H1 (cell line): Measurements from ENCODE around the gene RAD51B. TPM values are rescaled to one million over a fixed set of nuclear protein-coding genes. Genes with fewer than 3 reads are reported as not detected.

Experiments
- CTCF ChIA-PET: fragments of 300-600 bp; sonication (Branson Sonifier 250); formaldehyde crosslinking; loops from one replicate; lab custom pipeline; 2021; ENCODE audit not compliant: partially characterized antibody; lab: Charles Lee
- POLR2A ChIA-PET: fragments of 300-600 bp; sonication (Branson Sonifier 250); formaldehyde crosslinking; loops from one replicate; lab custom pipeline; 2021; ENCODE audit warnings: inconsistent platforms; ENCODE audit not compliant: partially characterized antibody; lab: Charles Lee
- DNase-seq, 2 experiments: peaks; one replicate each; pipeline versions ENCODE4 v3.0.0 to v3.0.0-alpha.2; 2010 to 2022; ENCODE audit warnings: low spot score in 2 of 2, low read depth in 1 of 2, mixed read lengths in 1 of 2
- FAIRE-seq: peaks from 2 replicates; lab custom pipeline; 2011; peaks lifted over from hg19 to GRCh38; lab: Jason Lieb, UNC
- H2AFZ ChIP-seq: 2 replicates; pipeline ENCODE4 v1.8.1; 2012; ENCODE audit warnings: low read length, inconsistent platforms
- H2AK5ac ChIP-seq: 2 replicates; pipeline ENCODE4 v1.6.1; 2013; ENCODE audit warnings: low read depth, low read length
- H2BK120ac ChIP-seq: replicated peaks from 2 replicates; pipeline ENCODE3; 2013; ENCODE audit warnings: low read depth, low read length, inconsistent platforms
- H2BK12ac ChIP-seq: 2 replicates; pipeline ENCODE4 v1.6.1; 2013; ENCODE audit warnings: low read depth, low read length
- H2BK15ac ChIP-seq: 2 replicates; pipeline ENCODE4 v1.6.1; 2013; ENCODE audit warnings: low read length
- H2BK20ac ChIP-seq: 2 replicates; pipeline ENCODE4 v1.6.1; 2013; ENCODE audit warnings: low read length
- H2BK5ac ChIP-seq: 2 replicates; pipeline ENCODE4 v1.6.1; 2013; ENCODE audit warnings: low read depth, low read length
- H3K14ac ChIP-seq: 2 replicates; pipeline ENCODE4 v1.6.1; 2013; ENCODE audit warnings: inconsistent platforms; ENCODE audit not compliant: insufficient read length
- H3K18ac ChIP-seq: 2 replicates; pipeline ENCODE4 v1.6.1; 2013; ENCODE audit warnings: low read length; ENCODE audit errors: extremely low read depth
- H3K23ac ChIP-seq: 2 replicates; pipeline ENCODE4 v1.6.1; 2013; ENCODE audit warnings: inconsistent platforms; ENCODE audit not compliant: insufficient read length
- H3K23me2 ChIP-seq: 2 replicates; pipeline ENCODE4 v1.6.1; 2013; ENCODE audit warnings: low read depth, low read length
- H3K27ac ChIP-seq: 2 replicates; pipeline ENCODE4 v1.6.1; 2011; ENCODE audit warnings: low read depth, low read length, inconsistent platforms
- H3K27me3 ChIP-seq, 4 experiments: replicated peaks in 1 of 4; 1 replicate in 1 of 4; 2 replicates in 3 of 4; pipeline versions ENCODE4 v1.6.1 to v1.8.1; 2011 to 2013; ENCODE audit warnings: low read length in 3 of 4, mild to moderate bottlenecking in 3 of 4, inconsistent platforms in 2 of 4, mixed read lengths in 2 of 4, moderate library complexity in 1 of 4; ENCODE audit not compliant: control insufficient read depth in 3 of 4, insufficient read depth in 3 of 4; ENCODE audit errors: extremely low read depth in 1 of 4
- H3K36me3 ChIP-seq, 4 experiments: 2 replicates each; pipeline versions ENCODE4 v1.6.1 to v1.8.1; 2011 to 2013; ENCODE audit warnings: mild to moderate bottlenecking in 4 of 4, low read length in 3 of 4, moderate library complexity in 2 of 4, control low read depth in 1 of 4, inconsistent platforms in 1 of 4; ENCODE audit not compliant: insufficient read depth in 4 of 4, control insufficient read depth in 2 of 4
- H3K4ac ChIP-seq: replicated peaks from 2 replicates; pipeline ENCODE3; 2013; ENCODE audit warnings: low read length, low read depth, mixed read lengths, inconsistent platforms; ENCODE audit not compliant: insufficient read length
- H3K4me1 ChIP-seq, 4 experiments: replicated peaks in 1 of 4; 1 replicate in 1 of 4; 2 replicates in 3 of 4; pipeline versions ENCODE4 v1.6.1 to v1.8.1; 2011 to 2013; ENCODE audit warnings: low read length in 3 of 4, inconsistent platforms in 2 of 4, mixed read lengths in 1 of 4; ENCODE audit not compliant: insufficient read depth in 4 of 4, control insufficient read depth in 3 of 4
- H3K4me2 ChIP-seq, 2 experiments: 2 replicates each; pipeline versions ENCODE4 v1.6.1 to v1.8.1; 2011 to 2013; ENCODE audit warnings: low read depth in 2 of 2, low read length in 2 of 2, control low read depth in 1 of 2, inconsistent platforms in 1 of 2, mild to moderate bottlenecking in 1 of 2; ENCODE audit not compliant: insufficient read depth in 1 of 2
- H3K4me3 ChIP-seq, 4 experiments: fragments of 200-600, 300-600 bp in 1 of 4; sonication (generic), shearing (Covaris generic), sonication (Bioruptor Twin) in 1 of 4; 2 replicates each; pipeline versions ENCODE4 v1.5.1 to v1.8.1; 2011 to 2016; ENCODE audit warnings: low read length in 4 of 4, low read depth in 3 of 4, control low read depth in 2 of 4, inconsistent platforms in 2 of 4, mild to moderate bottlenecking in 2 of 4, mixed read lengths in 1 of 4, moderate library complexity in 1 of 4; ENCODE audit not compliant: insufficient read depth in 2 of 4; ENCODE audit errors: extremely low read depth in 1 of 4
- H3K56ac ChIP-seq: replicated peaks from 2 replicates; pipeline ENCODE3; 2013; ENCODE audit warnings: low read depth, mild to moderate bottlenecking, mixed read lengths, low read length, inconsistent platforms; ENCODE audit not compliant: insufficient read length
- H3K79me1 ChIP-seq: 2 replicates; pipeline ENCODE4 v1.6.1; 2013; ENCODE audit warnings: low read depth, low read length, control low read depth
- H3K79me2 ChIP-seq, 2 experiments: 2 replicates each; pipeline versions ENCODE4 v1.6.1 to v1.8.1; 2012 to 2013; ENCODE audit warnings: low read length in 2 of 2, mild to moderate bottlenecking in 2 of 2, inconsistent platforms in 1 of 2; ENCODE audit not compliant: insufficient read depth in 2 of 2, control insufficient read depth in 1 of 2
- H3K9ac ChIP-seq, 4 experiments: replicated peaks in 1 of 4; 1 replicate in 1 of 4; 2 replicates in 3 of 4; pipeline versions ENCODE4 v1.6.1 to v1.8.1; 2011 to 2013; ENCODE audit warnings: low read depth in 3 of 4, low read length in 3 of 4, control low read depth in 2 of 4, mild to moderate bottlenecking in 2 of 4, moderate library complexity in 2 of 4, inconsistent platforms in 1 of 4; ENCODE audit errors: extremely low read depth in 1 of 4
- H3K9me3 ChIP-seq, 2 experiments: 2 replicates each; pipeline versions ENCODE4 v1.6.1 to v1.8.1; 2012 to 2013; ENCODE audit warnings: mild to moderate bottlenecking in 2 of 2, moderate library complexity in 2 of 2, control low read depth in 1 of 2, inconsistent platforms in 1 of 2, low read depth in 1 of 2, low read length in 1 of 2, mixed read lengths in 1 of 2; ENCODE audit not compliant: insufficient read depth in 2 of 2
- H4K20me1 ChIP-seq, 2 experiments: replicated peaks in 1 of 2; 2 replicates each; pipeline versions ENCODE3 to v1.8.1; 2011 to 2013; ENCODE audit warnings: inconsistent platforms in 2 of 2, low read length in 2 of 2, mild to moderate bottlenecking in 1 of 2; ENCODE audit not compliant: insufficient read depth in 2 of 2, control insufficient read depth in 1 of 2
- H4K5ac ChIP-seq: 2 replicates; pipeline ENCODE4 v1.6.1; 2013; ENCODE audit warnings: low read length, low read depth, mixed read lengths, inconsistent platforms; ENCODE audit not compliant: insufficient read length
- H4K8ac ChIP-seq: 2 replicates; pipeline ENCODE4 v1.8.0; 2013; ENCODE audit warnings: mild to moderate bottlenecking, moderate library complexity, low read length, inconsistent platforms; ENCODE audit not compliant: insufficient read depth; ENCODE audit errors: extremely low read depth
- H4K91ac ChIP-seq: replicated peaks from 2 replicates; pipeline ENCODE3; 2013; ENCODE audit warnings: low read length, mixed read lengths, inconsistent platforms; ENCODE audit not compliant: insufficient read length
- CBX5 ChIP-seq: fragments of 300-800, 300-1000 bp; sonication (generic); IDR thresholded peaks from 2 replicates; pipeline ENCODE4 v1.7.1; 2016; ENCODE audit warnings: antibody characterized with exemption, low read length, low read depth
- CREB1 ChIP-seq: IDR thresholded peaks from 2 replicates; pipeline ENCODE4 v1.6.1; 2012; ENCODE audit warnings: inconsistent platforms
- JUN ChIP-seq: IDR thresholded peaks from 2 replicates; pipeline ENCODE4 v1.6.1; 2011; ENCODE audit warnings: low read depth, mild to moderate bottlenecking, improper control_type of control experiment, low read length
- SP1 ChIP-seq: IDR thresholded peaks from 2 replicates; pipeline ENCODE4 v1.6.1; 2011; ENCODE audit warnings: low read depth, low read length
- SRF ChIP-seq: IDR thresholded peaks from 2 replicates; pipeline ENCODE4 v1.6.1; 2011; ENCODE audit warnings: mild to moderate bottlenecking, low read depth, low read length, moderate library complexity
- TEAD4 ChIP-seq: IDR thresholded peaks from 2 replicates; pipeline ENCODE4 v1.6.1; 2012; ENCODE audit warnings: low read depth, low read length, inconsistent platforms, mixed read lengths
- WGBS, 2 experiments: shearing (Covaris generic) in 1 of 2; methylation state at CpG; one replicate each; pipeline versions ENCODE4 v1.1.6 to v1.1.7; 2013 to 2015; ENCODE audit warnings: low lambda C conversion rate in 2 of 2, mixed read lengths in 2 of 2, inconsistent platforms in 1 of 2, low coverage in 1 of 2, missing lambda C conversion rate in 1 of 2; ENCODE audit not compliant: insufficient replicate concordance in 2 of 2, insufficient coverage in 1 of 2, insufficient read length in 1 of 2; ENCODE audit errors: extremely low coverage in 1 of 2, missing lambda C conversion rate in 1 of 2; 5-methylcytosine and 5-hydroxymethylcytosine counted together
- polyA plus RNA-seq, 7 experiments: library from polyadenylated mRNA; depleted of rRNA in 3 of 7; stranded (reverse) in 5 of 7; unstranded in 2 of 7; fragments of >200 nt in 5 of 7; fragments of 200-250 nt in 2 of 7; gene quantifications; 1 replicate in 5 of 7; 2 replicates in 1 of 7; 4 replicates in 1 of 7; pipeline versions ENCODE4 v1.2.1 to v1.2.3, GENCODE V29; 2011 to 2013; ENCODE audit warnings: missing spikeins in 2 of 7, mixed read lengths in 2 of 7
- total RNA-seq: library from RNA; stranded (reverse); fragmentation: NEBNext Ultra II Directional; extraction: Animal tissue kit (Norgen Biotek cat#: 25700); gene quantifications from 2 replicates; pipeline ENCODE4 v1.2.1, GENCODE V29; 2021
- TF ChIP-seq, protein P1 (sequence below), 3 experiments: IDR thresholded peaks; 1 replicate in 2 of 3; 2 replicates in 1 of 3; pipeline versions ENCODE4 v1.5.1 to v1.6.1; 2011; ENCODE audit warnings: low read length in 3 of 3, mild to moderate bottlenecking in 3 of 3, inconsistent platforms in 2 of 3, low read depth in 1 of 3, moderate library complexity in 1 of 3; ENCODE audit not compliant: insufficient read depth in 1 of 3; ENCODE audit errors: control extremely low read depth in 1 of 3
- TF ChIP-seq, protein P2 (sequence below): IDR thresholded peaks from 2 replicates; pipeline ENCODE4 v1.6.1; 2012; ENCODE audit warnings: inconsistent platforms

Gene RAD51B
- total and polyA plus RNA-seq, 2 of the 8 experiments (the other 6 are each of a cell fraction or from before 2014, with no cell fraction given): 3.9 to 14.9 TPM

DNA sequence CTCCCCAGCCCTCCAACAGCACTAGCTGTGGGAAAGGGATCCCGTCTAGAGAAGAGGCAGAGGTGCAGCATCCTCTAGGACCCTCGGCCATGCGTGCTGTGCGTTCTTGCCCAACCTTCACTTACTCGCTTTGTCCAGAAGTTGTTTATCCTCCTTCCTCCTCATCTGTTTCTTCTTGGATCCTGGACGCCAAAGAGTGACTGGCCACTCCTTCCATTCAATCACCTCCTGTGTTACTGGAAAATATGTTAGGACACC is 832.8 kb downstream of the RAD51B start:
- 78% methylated on average over 6 of the region's 6 CpGs; no CpG with 5 or more reads in 1 of the 2 experiments for WGBS, 2 experiments
- H2BK5ac ChIP-seq: no peak overlapping the region
- H3K18ac ChIP-seq: no peak overlapping the region; the same call in 1 of the 2 replicates
- H2BK120ac ChIP-seq: no peak overlapping the region
- H3K27me3 ChIP-seq: no peaks in the 10 kb centered on the region; a peak in 1 of 7 replicates
- no peak for DNase-seq
- no peak overlapping the region for H2AK5ac ChIP-seq
- H4K20me1 ChIP-seq: no peaks in the 10 kb centered on the region
- H3K4me3 ChIP-seq: no peak overlapping the region
- peaks cover 0 to 2% (median 0%) of the 10 kb centered on the region in 4 experiments; a peak in 1 of 7 replicates for H3K4me1 ChIP-seq
- CTCF ChIA-PET: interaction anchor here (0.8 kb wide), 1 partner anchor 60 kb away, joined by 3 read pairs; no protein-coding TSS in a partner anchor
- H3K23me2 ChIP-seq: no peaks in the 10 kb centered on the region
- no peak overlapping the region for H3K9ac ChIP-seq
- POLR2A ChIA-PET: no interaction called here
- H3K56ac ChIP-seq: no peak overlapping the region
- H2BK12ac ChIP-seq: no peak overlapping the region
- no peak overlapping the region for H3K23ac ChIP-seq
- no peak overlapping the region for H4K8ac ChIP-seq
- FAIRE-seq: no peak
- H3K79me2 ChIP-seq: no peaks in the 10 kb centered on the region
- no peaks in the 10 kb centered on the region for H3K9me3 ChIP-seq
- no peaks in the 10 kb centered on the region for H3K36me3 ChIP-seq
- H2BK20ac ChIP-seq: no peak overlapping the region
- no peak overlapping the region for H2BK15ac ChIP-seq
- H2AFZ ChIP-seq: no peak overlapping the region
- no peak overlapping the region for H4K5ac ChIP-seq
- H3K4me2 ChIP-seq: no peak overlapping the region
- H3K79me1 ChIP-seq: no peaks in the 10 kb centered on the region
- H4K91ac ChIP-seq: no peak overlapping the region
- no peak overlapping the region for H3K14ac ChIP-seq
- no peak overlapping the region for H3K4ac ChIP-seq
- no peak overlapping the region for H3K27ac ChIP-seq
- TF ChIP-seq, protein P1, sequence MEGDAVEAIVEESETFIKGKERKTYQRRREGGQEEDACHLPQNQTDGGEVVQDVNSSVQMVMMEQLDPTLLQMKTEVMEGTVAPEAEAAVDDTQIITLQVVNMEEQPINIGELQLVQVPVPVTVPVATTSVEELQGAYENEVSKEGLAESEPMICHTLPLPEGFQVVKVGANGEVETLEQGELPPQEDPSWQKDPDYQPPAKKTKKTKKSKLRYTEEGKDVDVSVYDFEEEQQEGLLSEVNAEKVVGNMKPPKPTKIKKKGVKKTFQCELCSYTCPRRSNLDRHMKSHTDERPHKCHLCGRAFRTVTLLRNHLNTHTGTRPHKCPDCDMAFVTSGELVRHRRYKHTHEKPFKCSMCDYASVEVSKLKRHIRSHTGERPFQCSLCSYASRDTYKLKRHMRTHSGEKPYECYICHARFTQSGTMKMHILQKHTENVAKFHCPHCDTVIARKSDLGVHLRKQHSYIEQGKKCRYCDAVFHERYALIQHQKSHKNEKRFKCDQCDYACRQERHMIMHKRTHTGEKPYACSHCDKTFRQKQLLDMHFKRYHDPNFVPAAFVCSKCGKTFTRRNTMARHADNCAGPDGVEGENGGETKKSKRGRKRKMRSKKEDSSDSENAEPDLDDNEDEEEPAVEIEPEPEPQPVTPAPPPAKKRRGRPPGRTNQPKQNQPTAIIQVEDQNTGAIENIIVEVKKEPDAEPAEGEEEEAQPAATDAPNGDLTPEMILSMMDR (IDR thresholded peaks at IDR 0.05; ENCODE audit: control extremely low read depth in 1 of 3, insufficient read depth in 1 of 3, low read depth in 1 of 3, low read length in 3 of 3): no peak
- TF ChIP-seq CBX5: no peak
- TF ChIP-seq SP1: no peak
- TF ChIP-seq, protein P2, sequence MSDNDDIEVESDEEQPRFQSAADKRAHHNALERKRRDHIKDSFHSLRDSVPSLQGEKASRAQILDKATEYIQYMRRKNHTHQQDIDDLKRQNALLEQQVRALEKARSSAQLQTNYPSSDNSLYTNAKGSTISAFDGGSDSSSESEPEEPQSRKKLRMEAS: no peak
- no peak for TF ChIP-seq TEAD4
- no peak for TF ChIP-seq JUN
- TF ChIP-seq CREB1: no peak
- no peak for TF ChIP-seq SRF
